B cell (primary cell): ENCODE data around the gene SLC39A11. TPM values are rescaled to one million over a fixed set of nuclear protein-coding genes. Genes with fewer than 3 reads are reported as not detected.

Source experiments
- ATAC-seq: fragments of 200-7000 bp; cut with Tn5 transposase; one replicate; pipeline ENCODE4 v1.10.0; 2021; ENCODE audit warnings: low read depth, mild to moderate bottlenecking, moderate number of reproducible peaks, moderate library complexity
- CTCF ChIA-PET: fragments of 350-600 bp; sonication (Branson Sonifier 250); formaldehyde crosslinking; loops from one replicate; lab custom pipeline; 2021; ENCODE audit warnings: antibody characterized with exemption, inconsistent platforms; lab: Charles Lee
- POLR2A ChIA-PET: fragments of 350-600 bp; sonication (Branson Sonifier 250); formaldehyde crosslinking; loops from one replicate; lab custom pipeline; 2021; ENCODE audit warnings: antibody characterized with exemption; lab: Charles Lee
- DNase-seq: peaks from one replicate; pipeline ENCODE4 v3.0.0; 2013
- H2AFZ ChIP-seq: 2 replicates; pipeline ENCODE4 v1.6.1; 2012; ENCODE audit warnings: mild to moderate bottlenecking, low read depth, low read length; ENCODE audit not compliant: insufficient read depth, poor library complexity, severe bottlenecking
- H3K27ac ChIP-seq, 2 donors: 1 replicate in 1 of 2; 2 replicates in 1 of 2; pipeline ENCODE4 v1.5.1; 2012 to 2013; ENCODE audit warnings: low read length in 2 of 2, mild to moderate bottlenecking in 2 of 2, moderate library complexity in 1 of 2
- H3K27me3 ChIP-seq, 4 experiments: fragments of 200-600 bp in 1 of 4; sonication (generic) in 1 of 4; replicated peaks in 1 of 4; 1 replicate in 2 of 4; 2 replicates in 2 of 4; pipeline versions ENCODE4 v1.6.1 to v1.7.0; 2013 to 2016; ENCODE audit warnings: low read length in 3 of 4, mild to moderate bottlenecking in 2 of 4, mixed read lengths in 1 of 4, moderate library complexity in 1 of 4; ENCODE audit not compliant: insufficient read depth in 4 of 4, control insufficient read depth in 3 of 4; ENCODE audit errors: control extremely low read depth in 1 of 4
- H3K36me3 ChIP-seq, 2 experiments: replicated peaks in 1 of 2; 1 replicate in 1 of 2; 2 replicates in 1 of 2; pipeline versions ENCODE4 v1.6.1 to v1.7.1; 2013; ENCODE audit warnings: low read length in 1 of 2; ENCODE audit not compliant: insufficient read depth in 2 of 2, control insufficient read depth in 1 of 2; ENCODE audit errors: control extremely low read depth in 1 of 2, extremely low read depth in 1 of 2
- H3K4me1 ChIP-seq, 2 donors: fragments of 200-600 bp in 1 of 2; sonication (generic) in 1 of 2; 1 replicate in 1 of 2; 2 replicates in 1 of 2; pipeline versions ENCODE4 v1.5.1 to v1.6.1; 2013 to 2017; ENCODE audit warnings: low read length in 2 of 2; ENCODE audit not compliant: control insufficient read depth in 2 of 2, insufficient read depth in 2 of 2
- H3K4me2 ChIP-seq: replicated peaks from 2 replicates; pipeline ENCODE3; 2012; ENCODE audit warnings: mild to moderate bottlenecking, low read depth, low read length; ENCODE audit not compliant: poor library complexity, severe bottlenecking
- H3K4me3 ChIP-seq, 5 experiments: fragments of 200-600 bp in 1 of 5; sonication (generic) in 1 of 5; 1 replicate in 3 of 5; 2 replicates in 2 of 5; pipeline versions ENCODE4 v1.5.1 to v1.7.0; 2011 to 2016; ENCODE audit warnings: low read length in 4 of 5, mild to moderate bottlenecking in 4 of 5, low read depth in 2 of 5, control low read depth in 1 of 5, moderate library complexity in 1 of 5; ENCODE audit not compliant: insufficient read depth in 1 of 5; ENCODE audit errors: control extremely low read depth in 1 of 5, extremely low read depth in 1 of 5
- H3K79me2 ChIP-seq: fragments of 200-600 bp; sonication (generic); one replicate; pipeline ENCODE4 v1.6.0; 2016; ENCODE audit warnings: low read length; ENCODE audit not compliant: control insufficient read depth, insufficient read depth
- H3K9ac ChIP-seq: fragments of 200-600 bp; sonication (generic); 2 replicates; pipeline ENCODE4 v1.6.1; 2017; ENCODE audit warnings: mild to moderate bottlenecking, low read length, moderate library complexity
- H3K9me3 ChIP-seq, 3 donors: one replicate each; pipeline versions ENCODE4 v1.6.1 to v1.7.1; 2013; ENCODE audit warnings: low read length in 2 of 3; ENCODE audit not compliant: control insufficient read depth in 2 of 3, insufficient read depth in 1 of 3; ENCODE audit errors: control extremely low read depth in 1 of 3
- H4K20me1 ChIP-seq: 2 replicates; pipeline ENCODE4 v1.6.0; 2012; ENCODE audit warnings: mild to moderate bottlenecking, low read length; ENCODE audit not compliant: insufficient read depth, control insufficient read depth, poor library complexity, severe bottlenecking
- H3K27ac Mint-ChIP-seq: one replicate; pipeline ENCODE4 v1.8.0; 2021; ENCODE audit warnings: mixed read lengths
- H3K27me3 Mint-ChIP-seq: one replicate; pipeline ENCODE4 v1.8.0; 2021; ENCODE audit warnings: mixed read lengths
- H3K4me1 Mint-ChIP-seq: one replicate; pipeline ENCODE4 v1.8.0; 2021; ENCODE audit warnings: mixed read lengths
- H3K4me3 Mint-ChIP-seq: one replicate; pipeline ENCODE4 v1.8.0; 2021; ENCODE audit warnings: mixed read lengths
- H3K9me3 Mint-ChIP-seq: one replicate; pipeline ENCODE4 v1.8.0; 2022; ENCODE audit warnings: mixed read lengths; ENCODE audit not compliant: insufficient read depth
- CTCF ChIP-seq: fragments of 200-600 bp; IDR thresholded peaks from one replicate; pipeline ENCODE4 v1.8.0; 2022; ENCODE audit warnings: antibody characterized with exemption, mild to moderate bottlenecking
- EZH2 ChIP-seq: IDR thresholded peaks from 2 replicates; pipeline ENCODE4 v1.6.1; 2012; ENCODE audit warnings: borderline replicate concordance, low read depth, mild to moderate bottlenecking, moderate library complexity, low read length; ENCODE audit not compliant: insufficient read depth, poor library complexity, severe bottlenecking
- WGBS: methylation state at CpG from one replicate; pipeline ENCODE4 v1.1.5; 2013; ENCODE audit warnings: missing lambda C conversion rate; ENCODE audit not compliant: insufficient coverage; 5-methylcytosine and 5-hydroxymethylcytosine counted together
- intact Hi-C: fragments of 100-400 bp; cut with micrococcal nuclease; formaldehyde crosslinking; loops from one replicate; pipeline ENCODE4 v1.10.0; 2022
- polyA plus RNA-seq: library from polyadenylated mRNA; depleted of rRNA; stranded (reverse); fragments of >200 nt; gene quantifications from 2 replicates; pipeline ENCODE4 v1.2.3, GENCODE V29; 2012
- total RNA-seq, 2 donors: library from RNA; stranded (reverse); fragments of 120-200 nt in 1 of 2; gene quantifications; 1 replicate in 1 of 2; 2 replicates in 1 of 2; pipeline versions ENCODE4 v1.2.3 to v1.2.4, GENCODE V29; 2013 to 2022

SLC39A11 gene
- total and polyA plus RNA-seq, 2 donors (not counting 1 experiment from before 2014, with no cell fraction given): 6.9 to 39.6 TPM

GRCh38 chr17:73015722-73016276 is 76.7 kb downstream of the SLC39A11 start:
- Mint-ChIP-seq H3K27me3 (no peaks in the 10 kb centered on the region), H3K9me3 (peaks cover 4% of the 10 kb centered on the region), H3K4me3 (no peak overlapping the region), H3K27ac (no peak overlapping the region), H3K4me1 (peaks cover 24% of the 10 kb centered on the region)
- no peaks in the 10 kb centered on the region for H3K27me3 ChIP-seq
- peaks cover 0 to 23% (median 14%) of the 10 kb centered on the region in 3 donors for H3K9me3 ChIP-seq
- peaks cover 11% of the 10 kb centered on the region for H3K79me2 ChIP-seq
- H3K4me3 ChIP-seq: no peak overlapping the region
- H3K4me1 ChIP-seq: no peaks in the 10 kb centered on the region
- no peak for TF ChIP-seq EZH2
- TF ChIP-seq CTCF: no peak
- H3K4me2 ChIP-seq: no peak overlapping the region
- no peaks in the 10 kb centered on the region for H3K36me3 ChIP-seq
- no peak overlapping the region for H2AFZ ChIP-seq
- ATAC-seq (no peak), DNase-seq (no peak)
- intact Hi-C loops: no loop called here
- POLR2A ChIA-PET: no interaction called here
- CTCF ChIA-PET: no interaction called here
- 100% methylated on average over 5 of the region's 7 CpGs for whole genome bisulfite sequencing
- no peak overlapping the region for H3K9ac ChIP-seq
- H3K27ac ChIP-seq: no peak overlapping the region
- H4K20me1 ChIP-seq: peaks cover 11% of the 10 kb centered on the region

- ChIA-PET CTCF (no interaction called here), POLR2A (no interaction called here)
- Histone ChIP-seq H3K9ac (no peak overlapping the region), H3K27ac (no peak overlapping the region), H4K20me1 (peaks cover 11% of the 10 kb centered on the region), H3K9me3 (peaks cover 0 to 15% (median 11%) of the 10 kb centered on the region in 3 donors), H3K79me2 (peaks cover 11% of the 10 kb centered on the region), H3K4me3 (no peak overlapping the region), H3K4me1 (no peaks in the 10 kb centered on the region), H3K4me2 (no peak overlapping the region), H3K36me3 (no peaks in the 10 kb centered on the region), H3K27me3 (no peaks in the 10 kb centered on the region), H2AFZ (no peak overlapping the region)
- intact Hi-C loops: no loop called here
- no peak for DNase-seq
- ATAC-seq: no peak
- Mint-ChIP-seq H3K4me3 (no peak overlapping the region), H3K4me1 (peaks cover 24% of the 10 kb centered on the region), H3K9me3 (peaks cover 4% of the 10 kb centered on the region), H3K27me3 (no peaks in the 10 kb centered on the region), H3K27ac (no peak overlapping the region)
- 89% methylated on average over 12 of the region's 14 CpGs for WGBS
- no peak for TF ChIP-seq CTCF
- no peak for TF ChIP-seq EZH2
These were observed 78.4 kb downstream of the SLC39A11 start for GRCh38 chr17:73013816-73014663.
